Measurements from ENCODE around the gene MLLT10.
A peak's percentile ranks its signal among the peaks of the same experiment; 100 is the strongest.
"Not testable (repeated sequence)": the region's sequence is repeated elsewhere in the genome, so short reads cannot be mapped to it uniquely, and the experiment has no call there.

MLLT10 gene

GRCh38 chr10:21526860-21527597 is 7.0 kb upstream of the MLLT10 start:
- Mint-ChIP-seq H3K27me3 (ENCODE audit: low read depth) (peaks cover 64% of the 10 kb centered on the region), H3K4me1 (ENCODE audit: low read depth) (peaks cover 21% of the 10 kb centered on the region), H3K36me3 (ENCODE audit: low read depth) (peaks cover 5% of the 10 kb centered on the region)

GRCh38 chr10:21527598-21528235 is 6.3 kb upstream of the MLLT10 start:
- Mint-ChIP-seq H3K9me3 (no peaks in the 10 kb centered on the region), H3K4me3 (peak overlapping the region; percentile 57), H3K27me3 (ENCODE audit: low read depth) (peaks cover 63% of the 10 kb centered on the region), H3K36me3 (ENCODE audit: low read depth) (peaks cover 5% of the 10 kb centered on the region), H3K4me1 (ENCODE audit: low read depth) (peaks cover 22% of the 10 kb centered on the region), H3K27ac (peak overlapping the region; percentile 36)

More at GRCh38 chr10:21526860-21527597, 7.0 kb upstream of the MLLT10 start:
- Mint-ChIP-seq H3K4me3 (peak overlapping the region; percentile 88), H3K9me3 (no peaks in the 10 kb centered on the region), H3K27ac (peak overlapping the region; percentile 91)

GRCh38 chr10:21528236-21529031 is 5.6 kb upstream of the MLLT10 start:
- no peaks in the 10 kb centered on the region for H3K9me3 Mint-ChIP-seq
- peaks cover 60% of the 10 kb centered on the region for H3K27me3 Mint-ChIP-seq (ENCODE audit: low read depth)
- H3K4me1 Mint-ChIP-seq (ENCODE audit: low read depth), result peaks cover 28% of the 10 kb centered on the region
- peaks cover 5% of the 10 kb centered on the region for H3K36me3 Mint-ChIP-seq (ENCODE audit: low read depth)
- no peak overlapping the region for H3K27ac Mint-ChIP-seq
- no peak overlapping the region for H3K4me3 Mint-ChIP-seq

GRCh38 chr10:21529032-21529910 is 4.8 kb upstream of the MLLT10 start:
- Mint-ChIP-seq H3K27me3 (ENCODE audit: low read depth) (peaks cover 54% of the 10 kb centered on the region), H3K36me3 (ENCODE audit: low read depth) (peaks cover 5% of the 10 kb centered on the region), H3K27ac (no peak overlapping the region), H3K9me3 (no peaks in the 10 kb centered on the region), H3K4me1 (ENCODE audit: low read depth) (peaks cover 27% of the 10 kb centered on the region), H3K4me3 (no peak overlapping the region)

GRCh38 chr10:21530168-21530567 is 3.9 kb upstream of the MLLT10 start:
- Mint-ChIP-seq H3K9me3 (no peaks in the 10 kb centered on the region), H3K4me1 (ENCODE audit: low read depth) (peaks cover 20% of the 10 kb centered on the region), H3K27me3 (ENCODE audit: low read depth) (peaks cover 45% of the 10 kb centered on the region), H3K36me3 (ENCODE audit: low read depth) (peaks cover 3% of the 10 kb centered on the region), H3K27ac (no peak overlapping the region), H3K4me3 (no peak overlapping the region)

- Mint-ChIP-seq H3K4me1 (ENCODE audit: low read depth) (peaks cover 21% of the 10 kb centered on the region), H3K36me3 (ENCODE audit: low read depth) (peaks cover 5% of the 10 kb centered on the region), H3K9me3 (no peaks in the 10 kb centered on the region), H3K4me3 (no peak overlapping the region), H3K27me3 (ENCODE audit: low read depth) (peaks cover 41% of the 10 kb centered on the region), H3K27ac (no peak overlapping the region)
These were observed 3.4 kb upstream of the MLLT10 start for GRCh38 chr10:21530641-21531040.

- Mint-ChIP-seq H3K27ac (no peak overlapping the region), H3K9me3 (no peaks in the 10 kb centered on the region), H3K4me3 (no peak overlapping the region), H3K36me3 (ENCODE audit: low read depth) (peaks cover 5% of the 10 kb centered on the region), H3K4me1 (ENCODE audit: low read depth) (peaks cover 21% of the 10 kb centered on the region), H3K27me3 (ENCODE audit: low read depth) (peaks cover 40% of the 10 kb centered on the region)
These were observed 2.9 kb upstream of the MLLT10 start for GRCh38 chr10:21531164-21531563.

GRCh38 chr10:21532694-21533466 is 1.2 kb upstream of the MLLT10 start:
- Mint-ChIP-seq H3K27ac (peak overlapping the region; percentile 90), H3K36me3 (ENCODE audit: low read depth) (peaks cover 2% of the 10 kb centered on the region), H3K4me3 (peak overlapping the region; percentile 85), H3K9me3 (no peaks in the 10 kb centered on the region), H3K27me3 (ENCODE audit: low read depth) (peaks cover 27% of the 10 kb centered on the region), H3K4me1 (ENCODE audit: low read depth) (peaks cover 16% of the 10 kb centered on the region)

- peaks cover 18% of the 10 kb centered on the region for H3K4me1 Mint-ChIP-seq (ENCODE audit: low read depth)
- peaks cover 14% of the 10 kb centered on the region for H3K27me3 Mint-ChIP-seq (ENCODE audit: low read depth)
- peak overlapping the region; percentile 89 for H3K4me3 Mint-ChIP-seq
- peak overlapping the region; percentile 87 for H3K27ac Mint-ChIP-seq
- peaks cover 7% of the 10 kb centered on the region for H3K36me3 Mint-ChIP-seq (ENCODE audit: low read depth)
- no peaks in the 10 kb centered on the region for H3K9me3 Mint-ChIP-seq
These were observed 201 bp downstream of the MLLT10 start for GRCh38 chr10:21534280-21534586.

GRCh38 chr10:21534604-21535493 is 817 bp downstream of the MLLT10 start:
- Mint-ChIP-seq H3K27me3 (ENCODE audit: low read depth) (peaks cover 9% of the 10 kb centered on the region), H3K4me1 (ENCODE audit: low read depth) (peaks cover 18% of the 10 kb centered on the region), H3K4me3 (peak overlapping the region; percentile 89), H3K36me3 (ENCODE audit: low read depth) (peaks cover 10% of the 10 kb centered on the region), H3K27ac (peak overlapping the region; percentile 87), H3K9me3 (no peaks in the 10 kb centered on the region)

- H3K36me3 Mint-ChIP-seq (ENCODE audit: low read depth), result peaks cover 10% of the 10 kb centered on the region
- peak overlapping the region; percentile 71 for H3K27ac Mint-ChIP-seq
- H3K4me3 Mint-ChIP-seq, result peak overlapping the region; percentile 74
- peaks cover 18% of the 10 kb centered on the region for H3K4me1 Mint-ChIP-seq (ENCODE audit: low read depth)
- no peaks in the 10 kb centered on the region for H3K9me3 Mint-ChIP-seq
- H3K27me3 Mint-ChIP-seq (ENCODE audit: low read depth), result peaks cover 4% of the 10 kb centered on the region
These were observed 1.5 kb downstream of the MLLT10 start for GRCh38 chr10:21535494-21535965.

GRCh38 chr10:21535976-21536375 is 1.9 kb downstream of the MLLT10 start:
- not testable (repeated sequence) for H3K4me3 Mint-ChIP-seq; H3K27ac Mint-ChIP-seq; H3K27me3 Mint-ChIP-seq (ENCODE audit: low read depth); H3K36me3 Mint-ChIP-seq (ENCODE audit: low read depth); H3K9me3 Mint-ChIP-seq
- peaks cover 18% of the 10 kb centered on the region for H3K4me1 Mint-ChIP-seq (ENCODE audit: low read depth)

GRCh38 chr10:21536874-21537273 is 2.8 kb downstream of the MLLT10 start:
- peaks cover 20% of the 10 kb centered on the region for H3K4me1 Mint-ChIP-seq (ENCODE audit: low read depth)
- no peak overlapping the region for H3K4me3 Mint-ChIP-seq
- H3K27ac Mint-ChIP-seq, result no peak overlapping the region
- H3K36me3 Mint-ChIP-seq (ENCODE audit: low read depth), result peaks cover 14% of the 10 kb centered on the region
- H3K9me3 Mint-ChIP-seq, result no peaks in the 10 kb centered on the region
- no peaks in the 10 kb centered on the region for H3K27me3 Mint-ChIP-seq (ENCODE audit: low read depth)
